Suppressor macrophage treated with lipopolysaccharide for 1 hour (primary cell): Measurements from ENCODE around the gene GPER1.
"Not testable (repeated sequence)": the region's sequence is repeated elsewhere in the genome, so short reads cannot be mapped to it uniquely, and the experiment has no call there.

Experiments
- DNase-seq, 3 donors: peaks; one replicate each; pipeline ENCODE4 v3.0.0-alpha.2; 2020 to 2022

The GPER1 gene

GRCh38 chr7:1121886-1122831 lies 34.2 kb downstream of the GPER1 start:
- no peak for DNase-seq

GRCh38 chr7:1122832-1123501 lies 35.1 kb downstream of the GPER1 start:
- DNase-seq = no peak

- DNase-seq = no peak
These were observed 35.8 kb downstream of the GPER1 start for GRCh38 chr7:1123715-1124114.

- no peak for DNase-seq
These were observed 36.3 kb downstream of the GPER1 start for GRCh38 chr7:1124164-1124563.

GRCh38 chr7:1124816-1125602 lies 37.1 kb downstream of the GPER1 start:
- DNase-seq = no peak

- DNase-seq = no peak
These were observed 37.7 kb downstream of the GPER1 start for GRCh38 chr7:1125603-1125969.

GRCh38 chr7:1127001-1127400 lies 39.1 kb downstream of the GPER1 start:
- no peak for DNase-seq

- no peak for DNase-seq
These were observed 41.5 kb downstream of the GPER1 start for GRCh38 chr7:1129431-1129830.

- DNase-seq = no peak
These were observed 42.4 kb downstream of the GPER1 start for GRCh38 chr7:1130021-1130990.

GRCh38 chr7:1131471-1132265 lies 43.8 kb downstream of the GPER1 start:
- DNase-seq = no peak

GRCh38 chr7:1134951-1135350 lies 47.0 kb downstream of the GPER1 start:
- peak in 2 of 3 donors; percentile 28 to 30 for DNase-seq

GRCh38 chr7:1136841-1137516 lies 49.1 kb downstream of the GPER1 start:
- no peak for DNase-seq

- DNase-seq = peak in 1 of 3 donors; percentile 82
These were observed 49.7 kb downstream of the GPER1 start for GRCh38 chr7:1137517-1138167.

GRCh38 chr7:1140476-1141104 lies 52.7 kb downstream of the GPER1 start:
- peak; percentile 47 to 56 (median 48) for DNase-seq

GRCh38 chr7:1141651-1142050 lies 53.7 kb downstream of the GPER1 start:
- no peak for DNase-seq

GRCh38 chr7:1142051-1142635 lies 54.2 kb downstream of the GPER1 start:
- DNase-seq = no peak

GRCh38 chr7:1143031-1143430 lies 55.1 kb downstream of the GPER1 start:
- not testable (repeated sequence) for DNase-seq
